Esophagus squamous epithelium (tissue), 4 donors: ENCODE data around the gene DOHH.

Experiments used
- POLR2A ChIP-seq, 4 donors: fragments of 450-650 bp; IDR thresholded peaks; one replicate each; pipeline ENCODE4 v1.6.1; 2017; ENCODE audit warnings: antibody characterized with exemption in 4 of 4, mild to moderate bottlenecking in 4 of 4, moderate library complexity in 3 of 4
- TF ChIP-seq, protein P1 (sequence below), 6 experiments: fragments of 450-650 bp in 4 of 6; fragments of 200-600 bp in 2 of 6; sonication (generic) in 2 of 6; IDR thresholded peaks; one replicate each; pipeline ENCODE4 v1.5.1; 2016 to 2019; ENCODE audit warnings: antibody characterized with exemption in 6 of 6, mild to moderate bottlenecking in 4 of 6, moderate library complexity in 4 of 6

DNA sequence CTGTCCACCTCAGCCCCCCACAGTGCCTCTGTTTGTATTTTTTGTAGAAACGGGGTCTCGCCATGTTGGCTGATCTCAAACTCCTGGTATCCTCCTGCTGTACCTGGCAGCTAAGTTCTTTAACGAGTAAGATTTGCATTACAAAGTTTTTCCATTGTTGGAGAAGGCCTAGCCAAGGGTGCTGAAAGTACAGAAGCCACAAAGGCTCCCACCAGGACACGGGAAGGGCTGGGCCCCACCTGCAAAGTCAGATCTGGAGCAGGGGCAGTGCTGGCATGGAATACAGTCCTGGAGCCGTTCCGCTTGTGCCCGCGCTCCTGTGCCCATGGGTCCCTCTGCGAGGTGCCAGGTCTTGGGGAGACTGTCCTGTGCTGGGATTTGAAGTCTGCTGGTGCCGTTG, 17.8 kb upstream of the DOHH start:
- TF ChIP-seq, protein P1, sequence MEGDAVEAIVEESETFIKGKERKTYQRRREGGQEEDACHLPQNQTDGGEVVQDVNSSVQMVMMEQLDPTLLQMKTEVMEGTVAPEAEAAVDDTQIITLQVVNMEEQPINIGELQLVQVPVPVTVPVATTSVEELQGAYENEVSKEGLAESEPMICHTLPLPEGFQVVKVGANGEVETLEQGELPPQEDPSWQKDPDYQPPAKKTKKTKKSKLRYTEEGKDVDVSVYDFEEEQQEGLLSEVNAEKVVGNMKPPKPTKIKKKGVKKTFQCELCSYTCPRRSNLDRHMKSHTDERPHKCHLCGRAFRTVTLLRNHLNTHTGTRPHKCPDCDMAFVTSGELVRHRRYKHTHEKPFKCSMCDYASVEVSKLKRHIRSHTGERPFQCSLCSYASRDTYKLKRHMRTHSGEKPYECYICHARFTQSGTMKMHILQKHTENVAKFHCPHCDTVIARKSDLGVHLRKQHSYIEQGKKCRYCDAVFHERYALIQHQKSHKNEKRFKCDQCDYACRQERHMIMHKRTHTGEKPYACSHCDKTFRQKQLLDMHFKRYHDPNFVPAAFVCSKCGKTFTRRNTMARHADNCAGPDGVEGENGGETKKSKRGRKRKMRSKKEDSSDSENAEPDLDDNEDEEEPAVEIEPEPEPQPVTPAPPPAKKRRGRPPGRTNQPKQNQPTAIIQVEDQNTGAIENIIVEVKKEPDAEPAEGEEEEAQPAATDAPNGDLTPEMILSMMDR (IDR thresholded peaks at IDR 0.05): no peak
- TF ChIP-seq POLR2A (IDR thresholded peaks at IDR 0.05): no peak
